ENCODE data around the gene CNTN6.

The CNTN6 gene

GRCh38 chr3:1406250-1406649 is 313.4 kb downstream of the CNTN6 start:
- DNase-seq (ENCODE audit: low read depth): no peak

- no peak for DNase-seq (ENCODE audit: low read depth)
Measured at GRCh38 chr3:1421577-1421976, 328.8 kb downstream of the CNTN6 start.

GRCh38 chr3:1423566-1424089 is 330.8 kb downstream of the CNTN6 start:
- DNase-seq (ENCODE audit: low read depth): no peak

GRCh38 chr3:1439395-1439794 is 346.6 kb downstream of the CNTN6 start:
- no peak for DNase-seq (ENCODE audit: low read depth)

GRCh38 chr3:1442271-1442670 is 349.4 kb downstream of the CNTN6 start:
- DNase-seq (ENCODE audit: low read depth): no peak

- no peak for DNase-seq (ENCODE audit: low read depth)
Measured at GRCh38 chr3:1444195-1444594, 351.4 kb downstream of the CNTN6 start.

GRCh38 chr3:1446531-1446930 is 353.7 kb downstream of the CNTN6 start:
- no peak for DNase-seq (ENCODE audit: low read depth)

- no peak for DNase-seq (ENCODE audit: low read depth)
Measured at GRCh38 chr3:1447452-1447851, 354.6 kb downstream of the CNTN6 start.

GRCh38 chr3:1448443-1448842 is 355.6 kb downstream of the CNTN6 start:
- no peak for DNase-seq (ENCODE audit: low read depth)
